GM12892 (cell line): ENCODE data around the gene SLC24A3.

Source experiments
- POLR2A ChIP-seq: IDR thresholded peaks from 2 replicates; pipeline ENCODE4 v1.6.1; 2011; ENCODE audit warnings: low read depth, low read length, control low read depth
- POLR2AphosphoS5 ChIP-seq: IDR thresholded peaks from 2 replicates; pipeline ENCODE4 v1.6.1; 2011; ENCODE audit warnings: low read depth, low read length, control low read depth
- TAF1 ChIP-seq: IDR thresholded peaks from 2 replicates; pipeline ENCODE4 v1.6.1; 2011; ENCODE audit warnings: low read depth, mild to moderate bottlenecking, control low read depth, low read length, borderline replicate concordance

DNA sequence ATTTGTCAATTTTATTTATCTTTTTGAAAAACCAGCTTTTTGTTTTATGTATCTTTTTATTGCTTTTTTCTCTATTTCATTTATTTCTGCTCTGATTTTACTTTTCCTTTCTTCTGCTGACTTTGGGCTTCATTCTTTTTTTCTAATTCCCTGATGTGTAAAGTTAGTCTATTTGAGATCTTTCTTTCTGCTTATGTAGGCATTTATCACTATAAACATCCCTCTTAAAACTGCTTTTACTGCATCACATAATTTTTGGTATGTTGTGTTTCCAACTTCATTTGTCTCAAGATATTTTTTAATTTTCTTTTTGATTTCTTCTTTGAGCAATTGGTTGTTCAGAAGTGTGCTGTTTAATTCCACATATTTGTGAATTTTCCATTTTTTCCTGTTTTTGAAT lies 174.8 kb downstream of the SLC24A3 start:
- TF ChIP-seq POLR2A: no peak
- no peak for TF ChIP-seq POLR2AphosphoS5
- TF ChIP-seq TAF1: no peak
